HG03095 (cell line): ENCODE measurements around the gene TRAPPC4.
"Not testable (repeated sequence)": the region's sequence is repeated elsewhere in the genome, so short reads cannot be mapped to it uniquely, and the experiment has no call there.

Source experiments
- ATAC-seq: cut with Tn5 transposase; IDR thresholded peaks from one replicate; pipeline ENCODE4 v1.9.1; 2021; ENCODE audit warnings: moderate library complexity; ENCODE audit not compliant: unreplicated experiment

The TRAPPC4 gene

DNA sequence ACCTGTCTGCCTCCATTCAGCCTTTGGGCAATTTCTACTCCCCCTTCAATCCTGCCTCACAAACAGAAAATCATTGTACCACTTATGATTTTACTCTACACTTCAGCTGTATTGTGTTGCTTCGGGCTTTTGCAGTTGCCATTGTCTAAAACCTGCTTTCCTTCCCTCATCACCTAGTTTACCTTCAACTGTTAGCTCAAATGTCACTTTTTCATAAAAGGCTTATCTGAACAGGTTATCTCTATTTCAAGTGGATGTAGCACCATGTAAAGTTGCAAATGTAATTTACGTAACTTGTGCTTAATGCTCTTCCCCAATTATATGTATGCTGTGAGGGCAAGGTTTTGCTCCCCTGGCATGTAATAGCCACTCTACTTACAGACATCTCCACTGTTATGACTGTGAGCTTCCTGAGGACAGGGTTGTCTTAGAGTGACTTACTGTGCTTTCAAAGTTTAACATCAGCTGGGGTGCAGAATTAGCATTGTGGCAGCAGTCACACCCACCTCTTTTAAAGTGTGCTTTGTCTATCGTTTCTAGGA lies 5.9 kb upstream of the TRAPPC4 start:
- no peak for ATAC-seq

DNA sequence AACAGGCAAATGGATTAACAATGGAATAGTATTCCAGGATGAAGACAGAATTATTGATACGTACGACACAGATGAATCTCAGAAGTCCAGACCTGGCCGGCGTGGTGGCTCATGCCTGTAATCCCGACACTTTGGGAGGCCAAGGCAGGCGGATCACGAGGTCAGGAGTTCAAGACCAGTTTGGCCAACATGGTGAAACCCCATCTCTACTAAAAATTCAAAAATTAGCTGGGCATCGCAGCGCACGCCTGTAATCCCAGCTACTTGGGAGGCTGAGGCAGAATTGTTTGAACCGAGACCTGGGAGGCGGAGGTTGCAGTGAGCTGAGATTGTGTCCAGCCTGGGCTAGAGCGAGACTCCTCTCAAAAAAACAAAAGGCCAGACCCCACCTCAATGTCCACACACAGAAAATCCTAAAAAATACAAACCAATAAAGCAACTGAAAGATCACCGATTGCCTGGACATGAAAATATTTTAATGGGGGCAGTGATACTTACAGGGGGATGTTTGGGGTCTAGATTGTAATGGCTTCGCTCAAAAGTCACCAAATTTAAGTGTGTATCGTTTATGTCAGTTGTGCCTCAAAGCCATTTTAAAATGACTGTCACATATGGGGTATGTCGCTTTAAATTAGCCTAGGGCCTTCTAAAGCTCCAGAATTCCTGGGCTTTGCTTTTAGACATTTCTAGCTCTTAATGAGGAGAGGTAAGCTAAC lies 4.2 kb upstream of the TRAPPC4 start:
- no peak for ATAC-seq

DNA sequence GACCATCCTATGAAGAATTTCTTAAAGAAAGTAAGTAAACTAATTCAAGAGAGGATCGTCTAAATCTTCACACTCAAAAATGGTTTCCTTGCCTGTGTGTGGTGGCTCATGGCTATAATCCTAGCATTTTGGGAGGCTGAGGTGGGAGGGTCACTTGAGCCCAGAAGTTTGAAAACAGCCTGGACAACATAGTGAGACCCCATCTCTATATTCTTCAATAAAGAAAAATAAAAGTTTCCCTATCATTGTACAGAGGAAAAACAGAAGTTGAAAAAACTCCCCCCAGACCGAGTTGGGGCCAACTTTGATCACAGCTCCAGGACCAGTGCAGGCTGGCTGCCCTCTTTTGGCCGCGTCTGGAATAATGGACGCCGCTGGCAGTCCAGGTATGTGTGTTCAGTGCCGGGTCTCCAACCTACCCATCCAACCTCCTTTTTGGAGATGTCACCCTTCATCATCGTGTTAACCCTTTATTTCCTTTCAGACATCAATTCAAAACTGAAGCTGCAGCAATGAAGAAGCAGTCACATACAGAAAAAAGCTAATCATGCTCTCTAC lies 3.4 kb upstream of the TRAPPC4 start:
- no peak for ATAC-seq

DNA sequence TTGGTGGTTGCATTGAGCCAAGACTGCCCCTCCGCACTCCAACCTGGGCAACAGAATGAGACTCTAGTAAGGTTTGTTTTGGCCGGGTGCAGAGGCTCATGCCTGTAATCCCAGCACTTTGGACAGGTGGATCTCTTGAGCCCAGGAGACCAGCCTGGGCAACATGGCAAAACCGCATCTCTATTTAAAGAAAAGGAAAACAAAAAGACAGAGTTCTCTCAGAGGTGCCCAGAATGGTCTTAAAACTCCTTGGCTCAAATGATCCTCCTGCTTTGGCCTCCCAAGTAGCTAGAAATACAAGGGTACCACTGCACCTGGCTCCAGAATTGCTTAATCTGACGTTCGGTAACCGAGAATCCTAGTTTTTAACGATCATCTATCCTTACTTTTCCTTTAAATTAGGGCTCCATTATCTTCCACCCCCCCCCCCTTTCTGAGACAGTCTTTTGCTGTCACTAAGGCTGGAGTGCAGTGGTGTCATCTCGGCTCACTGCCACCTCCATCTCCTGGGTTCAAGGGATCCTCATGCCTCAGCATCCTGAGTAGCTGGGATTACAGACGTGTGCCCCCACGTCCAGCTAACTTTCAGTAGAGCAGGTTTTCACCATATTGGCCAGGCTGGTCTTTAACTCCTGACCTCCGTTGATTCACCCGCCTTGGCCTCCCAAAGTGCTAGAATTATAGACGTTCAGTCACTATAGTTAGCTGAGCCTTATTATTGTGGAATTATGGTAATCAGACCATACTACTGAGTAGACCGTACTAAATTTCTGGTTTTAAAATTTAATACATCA lies 2.2 kb upstream of the TRAPPC4 start:
- ATAC-seq, result no peak

DNA sequence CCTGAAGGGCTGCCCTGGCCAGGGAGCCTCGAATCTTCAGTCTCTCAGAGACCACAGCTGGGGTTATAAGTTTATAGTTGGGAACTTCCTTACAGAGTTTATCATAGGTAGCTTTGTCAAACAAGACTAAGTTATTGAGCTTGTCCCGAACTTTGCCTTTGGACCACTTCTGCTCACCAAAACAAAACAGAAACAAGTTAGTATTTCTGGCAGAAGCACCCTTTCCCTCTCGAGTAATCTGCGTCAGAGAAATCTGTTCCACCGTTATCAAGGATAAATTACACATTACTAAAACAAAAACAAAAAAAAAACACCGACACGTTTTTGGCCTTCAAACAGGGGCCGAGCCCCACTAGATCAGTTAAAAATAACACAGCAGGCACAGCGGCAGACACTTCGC lies 1.2 kb upstream of the TRAPPC4 start:
- ATAC-seq, result not testable (repeated sequence)

DNA sequence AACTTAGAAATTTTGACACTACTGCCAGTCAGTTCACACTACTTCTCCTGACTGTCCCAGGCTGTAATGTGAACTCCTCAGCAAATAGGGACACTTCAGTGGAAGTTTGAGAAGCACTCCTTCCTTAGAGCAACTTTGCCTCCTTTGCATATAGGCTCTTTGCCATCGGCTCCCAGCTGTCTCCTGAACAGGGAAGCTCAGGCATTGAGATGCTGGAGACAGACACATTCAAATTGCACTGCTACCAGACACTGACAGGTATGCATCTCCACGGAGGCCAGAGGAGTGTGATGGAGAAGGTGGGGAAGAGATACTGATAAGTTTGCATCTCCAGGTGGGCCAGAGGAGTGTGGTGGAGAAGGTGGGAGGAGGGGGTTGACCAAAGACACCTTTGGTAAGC lies 1.4 kb downstream of the TRAPPC4 start:
- ATAC-seq, result no peak

DNA sequence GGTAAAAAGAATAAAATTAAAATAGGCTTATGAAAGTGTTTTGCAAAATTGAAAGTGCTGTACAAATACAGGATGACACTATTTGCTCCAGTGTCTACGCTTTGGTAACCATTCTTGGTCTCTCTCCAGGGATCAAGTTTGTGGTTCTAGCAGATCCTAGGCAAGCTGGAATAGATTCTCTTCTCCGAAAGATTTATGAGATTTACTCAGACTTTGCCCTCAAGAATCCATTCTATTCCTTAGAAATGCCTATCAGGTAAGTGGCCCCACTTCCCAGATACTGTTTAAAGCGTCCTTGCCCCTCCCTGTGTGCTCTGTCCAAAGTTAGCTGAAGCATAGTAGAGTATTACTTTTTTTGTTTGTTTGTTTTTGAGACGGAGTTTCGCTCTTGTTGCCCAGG lies 3.1 kb downstream of the TRAPPC4 start:
- ATAC-seq, result no peak

DNA sequence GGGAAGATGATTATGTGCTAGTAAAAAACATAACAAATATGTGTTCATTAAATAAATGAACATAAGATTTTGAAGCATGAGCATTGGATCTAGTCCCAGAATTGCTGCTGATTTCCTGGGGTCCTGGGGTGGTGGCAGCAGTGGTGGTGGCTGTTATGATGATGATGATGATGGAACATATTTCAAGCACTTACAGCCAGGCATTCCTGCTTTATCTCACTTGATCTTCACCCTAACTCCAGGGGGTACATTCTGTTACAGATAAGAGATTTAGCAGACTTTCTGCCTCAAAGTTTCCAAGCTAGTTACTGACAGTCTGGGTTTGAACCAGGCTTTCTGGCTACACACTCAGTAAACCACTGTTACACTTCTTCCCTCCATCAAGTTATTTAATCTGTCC lies 5.2 kb downstream of the TRAPPC4 start:
- no peak for ATAC-seq

DNA sequence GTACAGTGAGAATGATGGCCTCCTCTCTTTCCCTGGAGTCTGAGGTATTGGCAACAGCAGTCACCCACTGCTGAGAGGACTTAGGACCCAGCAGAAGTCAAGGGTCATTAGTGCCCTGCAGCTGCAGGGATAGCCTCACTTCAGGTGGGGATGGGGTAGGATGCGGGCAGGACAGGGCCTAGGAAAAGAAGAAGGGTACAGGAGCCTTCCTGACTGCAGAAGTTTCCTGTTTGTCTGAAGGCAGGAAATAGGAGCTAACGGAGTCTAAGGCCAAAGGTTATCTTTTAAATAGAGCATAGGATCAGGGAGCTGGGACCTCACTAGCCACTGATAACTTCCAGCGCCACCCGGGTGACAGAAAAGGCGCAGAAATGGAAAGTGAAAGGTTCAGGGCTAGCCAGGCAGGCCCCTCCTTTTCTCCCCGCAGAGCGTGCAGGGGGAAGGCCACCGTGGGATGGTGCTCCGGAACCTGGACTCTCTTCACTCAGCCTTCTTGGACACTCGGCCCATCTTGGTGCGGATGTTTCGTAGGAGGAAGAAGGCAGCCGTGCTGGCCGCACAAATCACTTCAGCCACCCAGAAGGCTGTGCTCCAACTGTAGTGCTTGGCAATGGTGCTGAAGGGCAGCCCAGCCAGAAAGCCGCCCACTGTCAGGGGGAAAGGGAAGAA lies 6.0 kb downstream of the TRAPPC4 start:
- no peak for ATAC-seq

DNA sequence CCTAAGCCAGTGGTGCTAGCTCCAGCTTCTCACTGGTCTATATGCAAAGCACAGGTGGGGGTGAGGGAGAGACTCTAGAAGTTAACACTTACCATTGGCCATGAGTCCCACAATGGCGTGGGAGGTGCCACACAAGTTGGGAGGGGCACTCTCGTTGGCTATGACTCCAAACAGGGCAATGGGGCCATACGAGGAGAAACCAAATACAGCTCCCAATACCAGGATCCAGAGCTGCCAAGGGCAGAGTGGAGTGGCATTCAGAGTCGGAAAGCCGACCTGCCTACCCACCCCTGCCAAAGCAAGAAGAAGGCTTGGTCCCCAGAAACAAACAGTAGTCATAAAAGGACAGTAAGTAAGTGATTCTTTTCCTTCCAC lies 6.5 kb downstream of the TRAPPC4 start:
- no peak for ATAC-seq

DNA sequence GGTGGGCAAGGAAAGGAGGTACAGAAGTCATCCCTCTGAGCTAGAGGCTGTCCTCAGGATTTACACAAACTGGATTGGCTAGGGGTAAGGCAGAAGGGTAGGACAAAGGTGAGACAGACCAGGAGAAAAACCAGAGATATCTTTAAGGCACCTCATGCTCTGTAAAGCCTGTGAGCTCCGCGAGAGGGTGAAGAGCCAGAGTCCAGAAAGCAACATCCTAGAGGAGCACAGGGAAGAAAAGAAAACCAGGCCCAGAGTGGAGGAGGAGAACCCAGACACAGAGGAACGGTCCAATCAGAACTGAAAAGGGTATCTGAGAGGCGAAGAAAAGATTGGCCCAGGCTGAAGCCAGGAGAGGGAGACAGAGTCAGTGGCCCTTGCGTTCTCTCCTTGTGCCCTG lies 7.0 kb downstream of the TRAPPC4 start:
- ATAC-seq, result no peak

DNA sequence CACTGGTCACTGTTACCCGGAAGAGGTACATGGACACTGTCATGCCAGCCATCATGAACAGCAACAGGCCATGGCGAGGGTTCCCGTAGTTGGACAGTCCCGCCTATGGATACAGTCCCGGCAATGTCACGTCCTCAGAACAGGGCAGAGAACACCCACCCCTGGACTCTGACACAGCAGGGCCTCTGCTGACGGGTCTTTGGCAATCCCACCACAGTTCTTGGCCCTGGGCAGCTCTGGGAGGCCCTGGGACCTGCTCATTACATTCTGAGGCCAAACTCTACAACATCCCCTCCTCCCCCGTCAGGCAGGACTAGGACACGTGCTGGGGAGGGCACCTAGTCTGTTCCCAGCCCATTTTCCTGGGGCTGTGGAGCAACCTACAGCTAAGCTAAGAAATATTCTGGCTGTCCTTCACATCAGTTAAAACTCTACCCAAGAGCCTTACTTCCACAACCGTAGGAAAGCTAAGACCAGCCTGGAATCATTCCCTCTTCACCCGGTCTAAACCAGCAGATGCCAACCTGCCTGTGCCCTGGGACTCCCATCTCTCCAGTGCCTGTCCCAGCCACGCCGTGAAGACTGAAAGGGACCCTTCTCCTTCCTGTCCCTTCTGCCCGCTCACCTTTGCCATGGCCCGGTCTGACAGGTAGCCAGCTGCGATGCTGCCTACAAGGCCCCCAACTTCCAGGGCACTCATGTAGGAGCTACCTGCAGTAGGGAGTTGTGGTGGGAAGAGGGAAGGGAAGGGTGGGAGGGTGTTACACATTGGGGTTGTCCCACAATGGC lies 7.6 kb downstream of the TRAPPC4 start:
- no peak for ATAC-seq

DNA sequence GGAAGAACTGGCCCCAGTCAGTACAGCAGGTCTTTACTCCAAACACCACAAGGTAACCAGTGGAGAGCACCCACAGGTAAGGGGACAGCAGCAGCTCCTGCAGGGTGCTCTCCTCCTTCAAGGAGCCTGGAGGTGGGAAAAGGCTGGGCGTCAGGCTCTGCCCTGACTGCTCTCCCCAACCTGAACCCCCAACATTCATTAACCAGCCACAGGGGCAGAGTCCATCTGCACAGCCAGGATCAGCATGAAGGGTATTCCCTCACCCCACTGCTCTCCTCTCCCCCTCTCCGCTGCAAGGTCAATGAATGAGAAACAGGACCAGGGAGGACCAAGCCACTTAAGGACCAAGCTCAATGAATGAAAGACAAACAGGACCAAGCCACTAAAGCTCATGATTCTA lies 8.4 kb downstream of the TRAPPC4 start:
- no peak for ATAC-seq

DNA sequence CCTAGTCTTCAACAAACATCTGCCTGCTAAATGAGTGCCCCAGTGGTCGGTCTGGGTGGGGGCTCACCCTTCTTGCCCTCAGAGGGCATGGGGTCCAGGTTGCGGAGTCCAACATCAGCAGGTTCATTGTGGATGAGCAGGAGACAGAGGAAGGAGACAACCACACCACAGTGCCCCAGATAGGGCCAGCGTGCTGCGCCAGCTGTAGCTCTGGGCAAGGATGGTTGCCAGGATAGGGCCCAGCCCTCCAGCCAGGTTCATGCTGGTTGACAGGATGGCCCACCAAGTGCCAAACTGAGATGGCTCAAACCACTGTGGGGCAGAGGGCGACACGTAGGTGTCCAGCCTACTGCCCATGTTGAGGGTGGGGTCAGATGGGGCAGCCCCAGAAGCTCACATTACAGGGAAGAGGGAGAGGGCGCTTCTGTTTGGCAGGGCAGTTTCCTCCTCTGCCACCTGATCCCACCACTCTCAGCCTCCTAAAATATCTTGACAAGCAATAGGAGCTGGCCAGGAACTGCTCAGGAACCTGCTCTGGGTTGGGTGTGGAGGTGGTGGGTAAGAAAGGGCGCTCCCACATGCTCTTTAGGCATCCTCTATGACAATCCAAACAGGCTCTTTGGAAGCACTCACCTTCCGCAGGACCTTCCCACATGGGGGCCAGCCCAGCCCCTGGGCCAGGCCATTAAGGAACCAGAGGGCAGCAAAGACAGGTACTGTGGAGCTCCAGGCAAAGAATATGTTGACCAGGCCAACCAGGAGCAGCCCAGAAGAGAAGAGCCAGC lies 9.2 kb downstream of the TRAPPC4 start:
- ATAC-seq, result no peak

DNA sequence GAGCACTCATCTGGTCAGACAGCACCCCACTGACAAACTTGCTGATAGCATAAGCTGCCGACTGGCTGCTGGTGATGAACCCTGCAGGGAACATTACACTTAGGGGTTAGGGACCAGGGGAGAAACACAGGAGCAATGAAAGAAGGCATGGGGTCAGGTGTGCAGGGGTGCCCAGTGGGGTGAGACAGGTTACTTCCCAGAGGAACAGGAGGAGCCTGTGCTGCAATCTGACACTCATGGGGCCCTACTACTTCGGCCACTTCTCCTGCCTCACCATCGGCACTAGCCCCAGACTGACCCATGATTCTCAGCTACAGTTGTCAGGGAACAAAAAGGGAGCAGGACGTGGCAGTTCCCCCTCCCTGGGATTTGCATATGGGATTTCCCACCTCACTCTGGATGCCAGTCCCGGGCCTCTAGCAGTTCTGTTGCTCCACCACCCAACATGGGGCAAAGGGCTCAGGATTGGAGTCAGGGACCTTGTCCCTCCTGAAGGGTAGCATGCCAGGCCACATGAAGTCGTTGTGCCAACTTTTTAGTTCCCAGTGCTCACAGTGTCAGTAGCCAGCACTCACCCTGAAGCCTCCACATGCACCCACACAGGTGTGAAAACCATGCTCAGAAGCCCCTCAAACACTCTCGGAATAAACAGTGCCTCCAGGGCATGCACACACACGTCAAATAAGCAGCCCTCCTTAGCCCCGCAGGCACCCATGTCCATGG lies 9.9 kb downstream of the TRAPPC4 start:
- no peak for ATAC-seq

DNA sequence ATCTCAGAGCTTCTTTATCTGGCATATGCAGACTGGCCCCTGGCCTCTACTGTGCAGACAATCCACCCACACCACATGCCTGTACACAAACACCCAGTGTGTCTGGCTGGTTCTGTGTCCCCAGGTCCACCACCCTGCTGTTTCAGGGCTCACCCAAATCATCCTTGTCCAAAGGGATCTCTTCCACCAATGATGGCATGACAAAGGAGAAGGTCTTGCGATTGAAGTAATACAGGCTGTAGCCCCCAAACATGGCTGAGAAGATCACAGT lies 10.4 kb downstream of the TRAPPC4 start:
- ATAC-seq, result no peak

DNA sequence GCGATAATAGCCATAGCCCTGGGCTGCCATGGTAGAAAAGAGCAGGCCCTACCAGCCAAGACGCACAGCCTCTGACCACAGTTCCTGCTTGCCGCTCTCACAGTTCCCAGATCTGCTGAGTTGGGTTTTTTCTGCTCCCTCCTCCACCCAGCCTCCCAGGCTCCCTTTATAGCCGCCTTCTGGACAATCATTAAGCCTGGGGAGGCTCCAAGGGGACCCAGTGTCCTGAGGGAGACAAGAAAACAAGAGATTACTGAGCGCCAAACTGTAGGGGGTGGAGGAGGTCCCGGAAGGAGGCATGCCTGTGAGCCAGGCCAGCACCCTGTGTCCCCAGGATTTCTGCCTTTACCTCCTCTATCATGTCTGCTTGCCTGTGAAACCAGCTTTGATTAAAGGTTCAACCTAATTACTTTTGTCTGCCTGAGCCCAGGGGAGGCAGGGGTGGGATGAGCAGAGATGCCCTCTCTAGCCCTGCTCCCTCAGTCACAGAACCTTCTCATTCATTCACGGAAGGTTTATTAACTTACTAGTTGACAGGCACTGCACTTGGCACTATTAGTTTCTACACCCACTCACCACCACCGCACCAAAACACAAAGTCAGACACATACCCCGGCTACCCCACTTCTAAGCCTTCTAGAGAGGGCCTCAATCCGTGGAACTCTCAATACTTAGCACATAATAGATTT lies 10.9 kb downstream of the TRAPPC4 start:
- ATAC-seq, result peak; percentile 2

DNA sequence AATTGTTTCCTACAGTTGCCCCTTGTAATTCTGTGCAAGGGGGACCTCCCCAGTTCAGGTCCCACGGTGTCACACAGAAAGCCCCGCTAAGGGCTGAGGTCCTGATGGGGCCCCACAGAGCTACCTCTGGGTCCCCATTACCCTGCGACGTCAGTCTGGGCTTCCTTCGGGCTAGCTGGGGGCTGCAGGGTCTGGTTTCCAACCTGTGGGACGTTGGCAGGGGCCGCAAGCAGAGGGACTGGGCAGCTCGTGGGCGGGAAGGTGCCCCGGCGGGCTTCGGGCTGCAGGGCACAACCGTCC lies 11.4 kb downstream of the TRAPPC4 start:
- ATAC-seq, result peak; percentile 8
